ENCODE results near the gene TEX38. TPM values are rescaled to one million over a fixed set of nuclear protein-coding genes. Genes with fewer than 3 reads are reported as not detected.
"Not testable (repeated sequence)": the region's sequence is repeated elsewhere in the genome, so short reads cannot be mapped to it uniquely, and the experiment has no call there.

Gene TEX38
- total RNA-seq, 2 donors from 2014 or later = not detected

DNA sequence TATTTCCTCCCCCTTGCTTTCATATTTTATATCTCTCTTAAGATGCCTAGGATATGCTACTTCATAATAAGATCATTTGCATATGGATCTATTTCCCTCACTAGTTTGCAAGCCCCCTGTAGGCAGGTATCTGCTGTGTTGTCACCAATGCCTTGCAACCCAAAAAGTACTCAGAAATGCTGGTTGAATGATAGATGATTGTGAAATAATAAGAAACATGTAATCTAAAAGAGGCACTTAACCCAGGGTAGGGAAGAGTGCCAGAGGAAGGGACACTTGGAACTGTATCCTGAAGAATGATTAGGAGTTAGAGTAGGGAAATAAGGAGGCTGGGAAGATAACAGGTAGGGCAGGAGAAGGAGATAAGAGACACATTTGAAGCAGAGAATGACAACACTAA lies 15.8 kb upstream of the TEX38 start:
- TF ChIP-seq, protein P1, sequence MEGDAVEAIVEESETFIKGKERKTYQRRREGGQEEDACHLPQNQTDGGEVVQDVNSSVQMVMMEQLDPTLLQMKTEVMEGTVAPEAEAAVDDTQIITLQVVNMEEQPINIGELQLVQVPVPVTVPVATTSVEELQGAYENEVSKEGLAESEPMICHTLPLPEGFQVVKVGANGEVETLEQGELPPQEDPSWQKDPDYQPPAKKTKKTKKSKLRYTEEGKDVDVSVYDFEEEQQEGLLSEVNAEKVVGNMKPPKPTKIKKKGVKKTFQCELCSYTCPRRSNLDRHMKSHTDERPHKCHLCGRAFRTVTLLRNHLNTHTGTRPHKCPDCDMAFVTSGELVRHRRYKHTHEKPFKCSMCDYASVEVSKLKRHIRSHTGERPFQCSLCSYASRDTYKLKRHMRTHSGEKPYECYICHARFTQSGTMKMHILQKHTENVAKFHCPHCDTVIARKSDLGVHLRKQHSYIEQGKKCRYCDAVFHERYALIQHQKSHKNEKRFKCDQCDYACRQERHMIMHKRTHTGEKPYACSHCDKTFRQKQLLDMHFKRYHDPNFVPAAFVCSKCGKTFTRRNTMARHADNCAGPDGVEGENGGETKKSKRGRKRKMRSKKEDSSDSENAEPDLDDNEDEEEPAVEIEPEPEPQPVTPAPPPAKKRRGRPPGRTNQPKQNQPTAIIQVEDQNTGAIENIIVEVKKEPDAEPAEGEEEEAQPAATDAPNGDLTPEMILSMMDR (IDR thresholded peaks at IDR 0.05) = no peak
- Histone ChIP-seq H3K27ac (no peak overlapping the region), H3K9me3 (no peaks in the 10 kb centered on the region), H3K4me1 (no peaks in the 10 kb centered on the region), H3K36me3 (no peaks in the 10 kb centered on the region), H3K9ac (ENCODE audit: low read depth in 2 of 2, low read length in 2 of 2) (no peak overlapping the region), H3K27me3 (no peaks in the 10 kb centered on the region), H3K4me3 (no peak overlapping the region)
- no peak for DNase-seq
- intact Hi-C loops (cut with DNase I) = no loop called here

DNA sequence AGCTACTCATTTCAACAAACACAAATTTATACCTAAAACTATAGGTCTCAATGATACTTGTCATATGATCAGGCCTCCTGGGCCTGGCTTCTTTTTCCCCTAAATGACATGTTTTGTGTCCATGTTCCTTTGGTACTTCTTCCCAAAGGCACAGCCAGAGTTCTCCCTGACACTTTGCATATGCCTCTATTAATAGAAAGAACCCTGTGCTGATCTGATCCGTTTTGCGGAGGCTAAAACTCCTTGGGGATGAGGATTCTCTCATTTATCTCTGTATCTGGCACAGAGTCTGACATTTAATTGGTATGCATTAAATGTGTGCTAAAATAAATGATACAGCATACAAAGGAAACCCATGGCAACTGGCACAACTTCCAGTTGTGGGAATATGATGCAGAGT lies 15.0 kb upstream of the TEX38 start:
- Histone ChIP-seq H3K27me3 (no peaks in the 10 kb centered on the region), H3K36me3 (no peaks in the 10 kb centered on the region), H3K4me1 (no peaks in the 10 kb centered on the region), H3K4me3 (no peak overlapping the region), H3K9me3 (no peaks in the 10 kb centered on the region), H3K9ac (ENCODE audit: low read depth in 2 of 2, low read length in 2 of 2) (no peak overlapping the region), H3K27ac (no peak overlapping the region)
- TF ChIP-seq, protein P1 (IDR thresholded peaks at IDR 0.05) = no peak
- DNase-seq = no peak
- intact Hi-C loops (cut with DNase I) = no loop called here

DNA sequence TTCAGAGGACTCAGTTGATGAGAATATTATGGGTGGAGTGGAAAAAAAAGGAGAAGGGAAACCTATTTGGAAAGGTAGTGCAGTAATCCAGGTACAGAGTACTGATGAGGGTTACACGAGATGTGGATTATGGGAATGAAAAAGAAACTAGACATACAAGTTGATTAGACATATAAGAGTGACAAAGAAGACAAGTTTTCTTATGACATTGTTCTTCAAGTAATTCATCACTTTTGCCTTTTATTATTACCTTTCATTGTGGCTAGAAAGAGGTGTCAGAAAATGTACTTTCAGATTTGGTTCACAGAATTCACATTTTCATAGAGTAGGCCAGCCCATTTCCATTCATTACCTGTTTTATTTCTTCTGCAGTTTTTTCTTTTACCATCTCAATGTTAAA lies 13.9 kb upstream of the TEX38 start:
- intact Hi-C loops (cut with DNase I) = no loop called here
- H3K27ac ChIP-seq = no peak overlapping the region

DNA sequence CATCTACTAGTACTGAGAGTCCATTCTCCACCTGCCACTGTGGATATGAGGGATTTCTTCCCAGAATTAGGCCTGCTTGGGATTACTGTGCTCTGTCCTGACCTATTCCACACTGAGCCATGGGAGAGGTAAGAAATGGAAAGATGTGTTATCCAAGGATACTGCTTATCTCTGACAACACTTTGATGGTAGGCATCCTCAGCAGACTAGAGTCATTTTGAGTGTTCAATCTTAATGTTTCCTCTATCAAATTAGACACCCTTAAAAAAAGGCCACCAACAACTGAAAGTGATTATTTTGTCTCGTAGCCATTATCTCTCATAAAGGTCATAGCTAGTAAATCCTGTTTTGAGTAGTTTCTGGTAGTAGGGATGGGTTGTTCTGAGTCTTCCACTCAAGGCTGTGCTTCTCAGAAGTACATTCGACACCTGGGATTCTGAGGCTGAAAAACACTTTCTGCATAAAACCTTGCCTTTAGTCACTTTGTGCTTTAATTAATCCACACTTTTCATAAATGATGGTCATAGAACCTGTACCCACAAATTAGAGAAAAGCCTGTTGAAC lies 12.3 kb upstream of the TEX38 start:
- no peak overlapping the region for H3K27ac ChIP-seq
- no peak for DNase-seq
- H3K9ac ChIP-seq (ENCODE audit: low read depth in 2 of 2, low read length in 2 of 2) = no peak overlapping the region
- intact Hi-C loops (cut with DNase I) = no loop called here
- H3K9me3 ChIP-seq = no peaks in the 10 kb centered on the region
- no peaks in the 10 kb centered on the region for H3K36me3 ChIP-seq
- H3K4me3 ChIP-seq = no peak overlapping the region
- TF ChIP-seq, protein P1 (IDR thresholded peaks at IDR 0.05) = no peak
- peaks cover 4% of the 10 kb centered on the region for H3K4me1 ChIP-seq
- no peaks in the 10 kb centered on the region for H3K27me3 ChIP-seq

More for the DNA sequence above, 13.9 kb upstream of the TEX38 start:
- Histone ChIP-seq H3K27me3 (no peaks in the 10 kb centered on the region), H3K9ac (ENCODE audit: low read depth in 2 of 2, low read length in 2 of 2) (no peak overlapping the region), H3K4me1 (peaks cover 4% of the 10 kb centered on the region), H3K9me3 (no peaks in the 10 kb centered on the region), H3K4me3 (no peak overlapping the region), H3K36me3 (no peaks in the 10 kb centered on the region)
- TF ChIP-seq, protein P1 (IDR thresholded peaks at IDR 0.05) = no peak
- DNase-seq = no peak

DNA sequence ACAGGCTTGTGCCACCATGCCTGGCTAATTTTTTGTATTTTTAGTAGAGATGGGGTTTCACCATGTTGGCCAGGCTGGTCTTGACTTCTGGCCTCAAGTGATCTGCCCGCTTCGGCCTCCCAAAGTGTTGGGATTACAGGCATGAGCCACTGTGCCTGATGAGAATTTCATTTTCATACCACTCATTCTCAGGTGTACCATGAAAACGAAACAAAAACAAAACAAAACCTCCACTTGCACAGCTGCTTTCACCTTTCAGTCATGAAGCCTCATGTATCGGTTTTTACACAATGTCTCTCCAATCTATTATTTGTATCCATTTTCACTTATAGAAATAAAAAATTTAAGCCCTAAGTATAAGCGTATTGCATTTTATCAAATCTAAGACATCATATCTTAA lies 11.5 kb upstream of the TEX38 start:
- H3K9me3 ChIP-seq; H3K27ac ChIP-seq; H3K4me1 ChIP-seq; H3K9ac ChIP-seq (ENCODE audit: low read depth in 2 of 2, low read length in 2 of 2); H3K4me3 ChIP-seq; H3K27me3 ChIP-seq; H3K36me3 ChIP-seq; DNase-seq; intact Hi-C loops (cut with DNase I): not testable (repeated sequence)

DNA sequence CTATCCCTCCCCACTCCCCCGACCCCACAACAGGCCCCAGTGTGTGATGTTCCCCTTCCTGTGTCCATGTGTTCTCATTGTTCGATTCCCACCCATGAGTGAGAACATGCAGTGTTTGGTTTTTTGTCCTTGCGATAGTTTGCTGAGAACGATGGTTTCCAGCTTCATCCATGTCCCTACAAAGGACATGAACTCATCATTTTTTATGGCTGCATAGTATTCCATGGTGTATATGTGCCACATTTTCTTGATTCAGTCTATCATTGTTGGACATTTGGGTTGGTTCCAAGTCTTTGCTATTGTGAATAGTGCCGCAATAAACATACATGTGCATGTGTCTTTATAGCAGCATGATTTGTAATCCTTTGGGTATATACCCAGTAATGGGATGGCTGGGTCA lies 8.7 kb upstream of the TEX38 start:
- H3K4me1 ChIP-seq = peaks cover 11% of the 10 kb centered on the region
- H3K27me3 ChIP-seq; intact Hi-C loops (cut with DNase I); H3K4me3 ChIP-seq; H3K27ac ChIP-seq; H3K36me3 ChIP-seq; H3K9me3 ChIP-seq; H3K9ac ChIP-seq (ENCODE audit: low read depth in 2 of 2, low read length in 2 of 2); DNase-seq: not testable (repeated sequence)

All from colonic mucosa (tissue), 4 donors.